A549 (cell line): Measurements from ENCODE around the gene LSP1. TPM values are rescaled to one million over a fixed set of nuclear protein-coding genes. Genes with fewer than 3 reads are reported as not detected.

ENCODE experiments used
- ATAC-seq, 2 experiments: fragments of 200-7000 bp in 1 of 2; fragments of >200 bp in 1 of 2; cut with Nextera tagmentation in 1 of 2; cut with Tn5 transposase in 1 of 2; 3 replicates each; pipeline versions ENCODE4 v1.8.0 to v1.9.1; 2018 to 2020; ENCODE audit warnings: mild to moderate bottlenecking in 1 of 2, moderate library complexity in 1 of 2
- CTCF ChIA-PET: fragments of 300-600 bp; sonication (Branson Sonifier 250); formaldehyde crosslinking; extraction: SDS; loops from one replicate; lab custom pipeline; 2021; ENCODE audit warnings: antibody characterized with exemption, inconsistent platforms; lab: Yijun Ruan, JAX
- POLR2A ChIA-PET: fragments of 350-600 bp; formaldehyde crosslinking; extraction: SDS; loops from one replicate; lab custom pipeline; 2021; ENCODE audit warnings: antibody characterized with exemption, inconsistent platforms; lab: Yijun Ruan, JAX
- DNase-seq, 2 experiments: peaks; one replicate each; pipeline versions ENCODE4 v3.0.0 to v3.0.0-alpha.2; 2011 to 2016; ENCODE audit warnings: low read depth in 1 of 2, low spot score in 1 of 2
- FAIRE-seq: peaks from 2 replicates; lab custom pipeline; 2011; peaks lifted over from hg19 to GRCh38; lab: Jason Lieb, UNC
- H3K27ac ChIP-seq, 2 experiments: fragments of >200 bp; sonication (Bioruptor Twin); formaldehyde crosslinking; 3 replicates each; pipeline ENCODE4 v1.5.1; 2016 to 2017
- H3K4me1 ChIP-seq: fragments of >200 bp; sonication (Bioruptor Twin); formaldehyde crosslinking; 3 replicates; pipeline ENCODE4 v1.6.1; 2016
- H3K4me2 ChIP-seq: fragments of >200 bp; sonication (Bioruptor Twin); formaldehyde crosslinking; 3 replicates; pipeline ENCODE4 v1.6.1; 2016
- H3K4me3 ChIP-seq: fragments of >200 bp; sonication (Bioruptor Twin); formaldehyde crosslinking; 3 replicates; pipeline ENCODE4 v1.5.1; 2016
- H3K9me3 ChIP-seq: fragments of >200 bp; sonication (Bioruptor Twin); formaldehyde crosslinking; 3 replicates; pipeline ENCODE4 v1.6.1; 2016
- ATOH8 ChIP-seq: fragments of 250-450 bp; sonication (Bioruptor Pico); IDR thresholded peaks from 2 replicates; pipeline ENCODE4 v1.5.0; 2020; ENCODE audit warnings: low read depth, mild to moderate bottlenecking, moderate library complexity
- CHD4 ChIP-seq: fragments of 200-600 bp; sonication (generic); IDR thresholded peaks from 2 replicates; pipeline ENCODE4 v1.6.1; 2016; ENCODE audit warnings: antibody characterized with exemption, mild to moderate bottlenecking, borderline replicate concordance
- EP300 ChIP-seq, 2 experiments: fragments of >200 bp; sonication (Bioruptor Twin); formaldehyde crosslinking; IDR thresholded peaks; 2 replicates in 1 of 2; 3 replicates in 1 of 2; pipeline ENCODE4 v1.6.1; 2016 to 2017
- ESRRA ChIP-seq: fragments of 150-350 bp; IDR thresholded peaks from 2 replicates; pipeline ENCODE4 v1.6.1; 2014; ENCODE audit warnings: mild to moderate bottlenecking, low read length, borderline replicate concordance
- HMGXB4 ChIP-seq: fragments of 250-450 bp; sonication (Bioruptor Pico); IDR thresholded peaks from 2 replicates; pipeline ENCODE4 v1.5.0; 2021; ENCODE audit warnings: mild to moderate bottlenecking, moderate library complexity, borderline replicate concordance
- HOXA7 ChIP-seq: fragments of 250-450 bp; sonication (Bioruptor Pico); IDR thresholded peaks from 2 replicates; pipeline ENCODE4 v1.5.0; 2020; ENCODE audit warnings: mild to moderate bottlenecking, moderate library complexity
- HOXB5 ChIP-seq: fragments of 250-450 bp; sonication (Bioruptor Pico); IDR thresholded peaks from 2 replicates; pipeline ENCODE4 v1.5.0; 2020; ENCODE audit warnings: mild to moderate bottlenecking, moderate library complexity
- KDM5A ChIP-seq: fragments of 200-600 bp; sonication (generic); IDR thresholded peaks from 2 replicates; pipeline ENCODE4 v1.6.1; 2016; ENCODE audit warnings: antibody characterized with exemption, mild to moderate bottlenecking
- MYC ChIP-seq: IDR thresholded peaks from 2 replicates; pipeline ENCODE4 v1.6.1; 2012; ENCODE audit warnings: mild to moderate bottlenecking, inconsistent platforms, low read length, improper control_type of control experiment, borderline replicate concordance
- POLR2A ChIP-seq: IDR thresholded peaks from 2 replicates; pipeline ENCODE4 v1.6.1; 2012; ENCODE audit warnings: mild to moderate bottlenecking, low read length
- RAD21 ChIP-seq, 2 experiments: fragments of >200 bp in 1 of 2; sonication (Bioruptor Twin) in 1 of 2; formaldehyde crosslinking in 1 of 2; IDR thresholded peaks in 1 of 2; conservative IDR thresholded peaks in 1 of 2; 2 replicates in 1 of 2; 3 replicates in 1 of 2; pipeline ENCODE4 v1.6.1; 2012 to 2018; ENCODE audit warnings: inconsistent platforms in 1 of 2
- SMC3 ChIP-seq: fragments of >200 bp; sonication (Bioruptor Twin); formaldehyde crosslinking; IDR thresholded peaks from 3 replicates; pipeline ENCODE4 v1.6.1; 2018; ENCODE audit warnings: inconsistent platforms
- USF2 ChIP-seq: fragments of 450-650 bp; IDR thresholded peaks from 2 replicates; pipeline ENCODE4 v1.6.1; 2014; ENCODE audit warnings: antibody characterized with exemption
- WGBS: methylation state at CpG from one replicate; pipeline ENCODE4 v1.1.6; 2017; ENCODE audit errors: missing lambda C conversion rate; 5-methylcytosine and 5-hydroxymethylcytosine counted together
- polyA plus RNA-seq, 4 experiments: library from polyadenylated mRNA; depleted of rRNA in 3 of 4; stranded (reverse); fragments of >200 nt; fragmentation: RNase III in 1 of 4; extraction: RNeasy Plus Mini Kit Qiagen cat#74134 plus additional on column Dnase treatment in 1 of 4; gene quantifications; 2 replicates in 3 of 4; 3 replicates in 1 of 4; pipeline ENCODE4 v1.2.3, GENCODE V29; 2011 to 2017
- TF ChIP-seq, protein P1 (sequence below): IDR thresholded peaks from 2 replicates; pipeline ENCODE4 v1.6.1; 2012
- TF ChIP-seq, protein P2 (sequence below): fragments of 150-350 bp; IDR thresholded peaks from 2 replicates; pipeline ENCODE4 v1.6.1; 2014; ENCODE audit warnings: low read depth, mild to moderate bottlenecking, low read length
- TF ChIP-seq, protein P3 (sequence below): fragments of >200 bp; sonication (Bioruptor Twin); formaldehyde crosslinking; IDR thresholded peaks from 3 replicates; pipeline ENCODE4 v1.5.1; 2016
- TF ChIP-seq, protein P4 (sequence below): fragments of >200 bp; sonication (Bioruptor Twin); formaldehyde crosslinking; IDR thresholded peaks from 3 replicates; pipeline ENCODE4 v1.6.1; 2016
- TF ChIP-seq, protein P5 (sequence below): IDR thresholded peaks from 2 replicates; pipeline ENCODE4 v1.6.1; 2012; ENCODE audit warnings: low read depth, borderline replicate concordance

The LSP1 gene
- polyA plus RNA-seq, 2 of the 4 experiments (the other 2 are of a cell fraction): 0.67 to 3.5 TPM

GRCh38 chr11:1837171-1838076 lies 15.5 kb upstream of the LSP1 start:
- peak; percentile 46 to 87 for ATAC-seq

DNA sequence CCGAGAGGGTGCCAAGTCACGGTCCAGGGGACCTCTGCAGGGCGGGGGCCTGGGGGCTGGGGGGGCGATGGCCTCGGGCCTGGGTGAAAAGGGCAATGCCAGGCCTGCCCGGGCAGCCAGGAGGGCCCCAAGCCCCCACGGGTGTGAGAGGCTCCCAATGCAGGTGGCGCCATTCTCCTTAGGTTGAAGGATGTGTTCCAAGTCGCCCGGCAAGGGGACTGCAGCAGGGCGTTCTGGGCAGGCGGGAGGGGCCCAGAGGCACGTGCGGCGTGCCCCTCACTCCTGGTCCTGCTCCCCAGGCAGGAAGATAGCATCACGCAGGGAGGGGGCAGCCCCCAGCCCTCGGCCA lies 14.8 kb upstream of the LSP1 start:
- FAIRE-seq (no peak), ATAC-seq (peak in 1 of 2 experiments; percentile 12; a peak in 3 of 6 replicates), DNase-seq (no peak)
- Histone ChIP-seq H3K9me3 (no peaks in the 10 kb centered on the region), H3K4me3 (no peak overlapping the region), H3K27ac (peak overlapping the region in 1 of 2 experiments; percentile 73; a peak in 3 of 6 replicates), H3K4me1 (peaks cover 20% of the 10 kb centered on the region), H3K4me2 (no peak overlapping the region)
- ChIA-PET POLR2A (no interaction called here), CTCF (interaction anchor here (0.8 to 9.7 kb wide), 10 partner anchors 14 to 314 kb away, joined by 3 to 174 read pairs (median 7); partner anchors contain the start of gene LSP1)
- WGBS: 80% methylated on average over 1 of the region's 17 CpGs
- no peak for TF ChIP-seq USF2
- TF ChIP-seq POLR2A: no peak
- TF ChIP-seq, protein P1, sequence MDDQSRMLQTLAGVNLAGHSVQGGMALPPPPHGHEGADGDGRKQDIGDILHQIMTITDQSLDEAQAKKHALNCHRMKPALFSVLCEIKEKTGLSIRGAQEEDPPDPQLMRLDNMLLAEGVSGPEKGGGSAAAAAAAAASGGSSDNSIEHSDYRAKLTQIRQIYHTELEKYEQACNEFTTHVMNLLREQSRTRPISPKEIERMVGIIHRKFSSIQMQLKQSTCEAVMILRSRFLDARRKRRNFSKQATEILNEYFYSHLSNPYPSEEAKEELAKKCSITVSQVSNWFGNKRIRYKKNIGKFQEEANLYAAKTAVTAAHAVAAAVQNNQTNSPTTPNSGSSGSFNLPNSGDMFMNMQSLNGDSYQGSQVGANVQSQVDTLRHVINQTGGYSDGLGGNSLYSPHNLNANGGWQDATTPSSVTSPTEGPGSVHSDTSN: no peak
- TF ChIP-seq HOXA7 (CRISPR knock-in tag): no peak
- TF ChIP-seq, protein P2, sequence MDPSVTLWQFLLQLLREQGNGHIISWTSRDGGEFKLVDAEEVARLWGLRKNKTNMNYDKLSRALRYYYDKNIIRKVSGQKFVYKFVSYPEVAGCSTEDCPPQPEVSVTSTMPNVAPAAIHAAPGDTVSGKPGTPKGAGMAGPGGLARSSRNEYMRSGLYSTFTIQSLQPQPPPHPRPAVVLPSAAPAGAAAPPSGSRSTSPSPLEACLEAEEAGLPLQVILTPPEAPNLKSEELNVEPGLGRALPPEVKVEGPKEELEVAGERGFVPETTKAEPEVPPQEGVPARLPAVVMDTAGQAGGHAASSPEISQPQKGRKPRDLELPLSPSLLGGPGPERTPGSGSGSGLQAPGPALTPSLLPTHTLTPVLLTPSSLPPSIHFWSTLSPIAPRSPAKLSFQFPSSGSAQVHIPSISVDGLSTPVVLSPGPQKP: no peak
- no peak for TF ChIP-seq HOXB5
- no peak for TF ChIP-seq ATOH8 (CRISPR knock-in tag)
- TF ChIP-seq, protein P3, sequence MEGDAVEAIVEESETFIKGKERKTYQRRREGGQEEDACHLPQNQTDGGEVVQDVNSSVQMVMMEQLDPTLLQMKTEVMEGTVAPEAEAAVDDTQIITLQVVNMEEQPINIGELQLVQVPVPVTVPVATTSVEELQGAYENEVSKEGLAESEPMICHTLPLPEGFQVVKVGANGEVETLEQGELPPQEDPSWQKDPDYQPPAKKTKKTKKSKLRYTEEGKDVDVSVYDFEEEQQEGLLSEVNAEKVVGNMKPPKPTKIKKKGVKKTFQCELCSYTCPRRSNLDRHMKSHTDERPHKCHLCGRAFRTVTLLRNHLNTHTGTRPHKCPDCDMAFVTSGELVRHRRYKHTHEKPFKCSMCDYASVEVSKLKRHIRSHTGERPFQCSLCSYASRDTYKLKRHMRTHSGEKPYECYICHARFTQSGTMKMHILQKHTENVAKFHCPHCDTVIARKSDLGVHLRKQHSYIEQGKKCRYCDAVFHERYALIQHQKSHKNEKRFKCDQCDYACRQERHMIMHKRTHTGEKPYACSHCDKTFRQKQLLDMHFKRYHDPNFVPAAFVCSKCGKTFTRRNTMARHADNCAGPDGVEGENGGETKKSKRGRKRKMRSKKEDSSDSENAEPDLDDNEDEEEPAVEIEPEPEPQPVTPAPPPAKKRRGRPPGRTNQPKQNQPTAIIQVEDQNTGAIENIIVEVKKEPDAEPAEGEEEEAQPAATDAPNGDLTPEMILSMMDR: peak; percentile 36; the same call in 2 of the 3 replicates
- no peak for TF ChIP-seq MYC
- no peak for TF ChIP-seq ESRRA
- TF ChIP-seq, protein P4, sequence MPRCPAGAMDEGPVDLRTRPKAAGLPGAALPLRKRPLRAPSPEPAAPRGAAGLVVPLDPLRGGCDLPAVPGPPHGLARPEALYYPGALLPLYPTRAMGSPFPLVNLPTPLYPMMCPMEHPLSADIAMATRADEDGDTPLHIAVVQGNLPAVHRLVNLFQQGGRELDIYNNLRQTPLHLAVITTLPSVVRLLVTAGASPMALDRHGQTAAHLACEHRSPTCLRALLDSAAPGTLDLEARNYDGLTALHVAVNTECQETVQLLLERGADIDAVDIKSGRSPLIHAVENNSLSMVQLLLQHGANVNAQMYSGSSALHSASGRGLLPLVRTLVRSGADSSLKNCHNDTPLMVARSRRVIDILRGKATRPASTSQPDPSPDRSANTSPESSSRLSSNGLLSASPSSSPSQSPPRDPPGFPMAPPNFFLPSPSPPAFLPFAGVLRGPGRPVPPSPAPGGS: no peak
- TF ChIP-seq, protein P5, sequence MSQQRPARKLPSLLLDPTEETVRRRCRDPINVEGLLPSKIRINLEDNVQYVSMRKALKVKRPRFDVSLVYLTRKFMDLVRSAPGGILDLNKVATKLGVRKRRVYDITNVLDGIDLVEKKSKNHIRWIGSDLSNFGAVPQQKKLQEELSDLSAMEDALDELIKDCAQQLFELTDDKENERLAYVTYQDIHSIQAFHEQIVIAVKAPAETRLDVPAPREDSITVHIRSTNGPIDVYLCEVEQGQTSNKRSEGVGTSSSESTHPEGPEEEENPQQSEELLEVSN: no peak
- TF ChIP-seq EP300 (IDR thresholded peaks at IDR 0.05): no peak
- TF ChIP-seq KDM5A: no peak
- TF ChIP-seq HMGXB4: no peak
- no peak for TF ChIP-seq CHD4
- peak in 1 of 2 experiments; percentile 26; a peak in 2 of 5 replicates for TF ChIP-seq RAD21 (conservative IDR thresholded peaks at IDR 0.05 in 1 of 2, IDR thresholded peaks at IDR 0.05 in 1 of 2)

More at GRCh38 chr11:1837171-1838076, 15.5 kb upstream of the LSP1 start:
- no peak overlapping the region for H3K4me2 ChIP-seq
- peaks cover 24% of the 10 kb centered on the region for H3K4me1 ChIP-seq
- TF ChIP-seq RAD21 (conservative IDR thresholded peaks at IDR 0.05 in 1 of 2, IDR thresholded peaks at IDR 0.05 in 1 of 2): peak; percentile 93 to 97
- TF ChIP-seq, protein P3: peak; percentile 89
- peak; percentile 96 for TF ChIP-seq SMC3
- TF ChIP-seq ESRRA: no peak
- FAIRE-seq: no peak
- peak overlapping the region in 1 of 2 experiments; percentile 73; a peak in 3 of 6 replicates for H3K27ac ChIP-seq
- no peaks in the 10 kb centered on the region for H3K9me3 ChIP-seq
- no peak overlapping the region for H3K4me3 ChIP-seq
- ChIA-PET POLR2A (no interaction called here), CTCF (interaction anchor here (1.0 to 13.7 kb wide), 24 partner anchors 15 to 315 kb away, joined by 3 to 605 read pairs (median 6); partner anchors contain the start of gene LSP1)
- DNase-seq: peak; percentile 59 to 70
- WGBS: 31% methylated on average over 14 of the region's 38 CpGs
